B cell (primary cell): Measurements from ENCODE around the gene PNLIPRP2. TPM values are rescaled to one million over a fixed set of nuclear protein-coding genes. Genes with fewer than 3 reads are reported as not detected.

Experiments used
- ATAC-seq: fragments of 200-7000 bp; cut with Tn5 transposase; one replicate; pipeline ENCODE4 v1.10.0; 2021; ENCODE audit warnings: low read depth, mild to moderate bottlenecking, moderate number of reproducible peaks, moderate library complexity
- CTCF ChIA-PET: fragments of 350-600 bp; sonication (Branson Sonifier 250); formaldehyde crosslinking; loops from one replicate; lab custom pipeline; 2021; ENCODE audit warnings: antibody characterized with exemption, inconsistent platforms; lab: Charles Lee
- POLR2A ChIA-PET: fragments of 350-600 bp; sonication (Branson Sonifier 250); formaldehyde crosslinking; loops from one replicate; lab custom pipeline; 2021; ENCODE audit warnings: antibody characterized with exemption; lab: Charles Lee
- DNase-seq: peaks from one replicate; pipeline ENCODE4 v3.0.0; 2013
- H2AFZ ChIP-seq: 2 replicates; pipeline ENCODE4 v1.6.1; 2012; ENCODE audit warnings: mild to moderate bottlenecking, low read depth, low read length; ENCODE audit not compliant: insufficient read depth, poor library complexity, severe bottlenecking
- H3K27ac ChIP-seq, 2 donors: 1 replicate in 1 of 2; 2 replicates in 1 of 2; pipeline ENCODE4 v1.5.1; 2012 to 2013; ENCODE audit warnings: low read length in 2 of 2, mild to moderate bottlenecking in 2 of 2, moderate library complexity in 1 of 2
- H3K27me3 ChIP-seq, 4 experiments: fragments of 200-600 bp in 1 of 4; sonication (generic) in 1 of 4; replicated peaks in 1 of 4; 1 replicate in 2 of 4; 2 replicates in 2 of 4; pipeline versions ENCODE4 v1.6.1 to v1.7.0; 2013 to 2016; ENCODE audit warnings: low read length in 3 of 4, mild to moderate bottlenecking in 2 of 4, mixed read lengths in 1 of 4, moderate library complexity in 1 of 4; ENCODE audit not compliant: insufficient read depth in 4 of 4, control insufficient read depth in 3 of 4; ENCODE audit errors: control extremely low read depth in 1 of 4
- H3K36me3 ChIP-seq, 2 experiments: replicated peaks in 1 of 2; 1 replicate in 1 of 2; 2 replicates in 1 of 2; pipeline versions ENCODE4 v1.6.1 to v1.7.1; 2013; ENCODE audit warnings: low read length in 1 of 2; ENCODE audit not compliant: insufficient read depth in 2 of 2, control insufficient read depth in 1 of 2; ENCODE audit errors: control extremely low read depth in 1 of 2, extremely low read depth in 1 of 2
- H3K4me1 ChIP-seq, 2 donors: fragments of 200-600 bp in 1 of 2; sonication (generic) in 1 of 2; 1 replicate in 1 of 2; 2 replicates in 1 of 2; pipeline versions ENCODE4 v1.5.1 to v1.6.1; 2013 to 2017; ENCODE audit warnings: low read length in 2 of 2; ENCODE audit not compliant: control insufficient read depth in 2 of 2, insufficient read depth in 2 of 2
- H3K4me2 ChIP-seq: replicated peaks from 2 replicates; pipeline ENCODE3; 2012; ENCODE audit warnings: mild to moderate bottlenecking, low read depth, low read length; ENCODE audit not compliant: poor library complexity, severe bottlenecking
- H3K4me3 ChIP-seq, 5 experiments: fragments of 200-600 bp in 1 of 5; sonication (generic) in 1 of 5; 1 replicate in 3 of 5; 2 replicates in 2 of 5; pipeline versions ENCODE4 v1.5.1 to v1.7.0; 2011 to 2016; ENCODE audit warnings: low read length in 4 of 5, mild to moderate bottlenecking in 4 of 5, low read depth in 2 of 5, control low read depth in 1 of 5, moderate library complexity in 1 of 5; ENCODE audit not compliant: insufficient read depth in 1 of 5; ENCODE audit errors: control extremely low read depth in 1 of 5, extremely low read depth in 1 of 5
- H3K79me2 ChIP-seq: fragments of 200-600 bp; sonication (generic); one replicate; pipeline ENCODE4 v1.6.0; 2016; ENCODE audit warnings: low read length; ENCODE audit not compliant: control insufficient read depth, insufficient read depth
- H3K9ac ChIP-seq: fragments of 200-600 bp; sonication (generic); 2 replicates; pipeline ENCODE4 v1.6.1; 2017; ENCODE audit warnings: mild to moderate bottlenecking, low read length, moderate library complexity
- H3K9me3 ChIP-seq, 3 donors: one replicate each; pipeline versions ENCODE4 v1.6.1 to v1.7.1; 2013; ENCODE audit warnings: low read length in 2 of 3; ENCODE audit not compliant: control insufficient read depth in 2 of 3, insufficient read depth in 1 of 3; ENCODE audit errors: control extremely low read depth in 1 of 3
- H4K20me1 ChIP-seq: 2 replicates; pipeline ENCODE4 v1.6.0; 2012; ENCODE audit warnings: mild to moderate bottlenecking, low read length; ENCODE audit not compliant: insufficient read depth, control insufficient read depth, poor library complexity, severe bottlenecking
- H3K27ac Mint-ChIP-seq: one replicate; pipeline ENCODE4 v1.8.0; 2021; ENCODE audit warnings: mixed read lengths
- H3K27me3 Mint-ChIP-seq: one replicate; pipeline ENCODE4 v1.8.0; 2021; ENCODE audit warnings: mixed read lengths
- H3K4me1 Mint-ChIP-seq: one replicate; pipeline ENCODE4 v1.8.0; 2021; ENCODE audit warnings: mixed read lengths
- H3K4me3 Mint-ChIP-seq: one replicate; pipeline ENCODE4 v1.8.0; 2021; ENCODE audit warnings: mixed read lengths
- H3K9me3 Mint-ChIP-seq: one replicate; pipeline ENCODE4 v1.8.0; 2022; ENCODE audit warnings: mixed read lengths; ENCODE audit not compliant: insufficient read depth
- EZH2 ChIP-seq: IDR thresholded peaks from 2 replicates; pipeline ENCODE4 v1.6.1; 2012; ENCODE audit warnings: borderline replicate concordance, low read depth, mild to moderate bottlenecking, moderate library complexity, low read length; ENCODE audit not compliant: insufficient read depth, poor library complexity, severe bottlenecking
- WGBS: methylation state at CpG from one replicate; pipeline ENCODE4 v1.1.5; 2013; ENCODE audit warnings: missing lambda C conversion rate; ENCODE audit not compliant: insufficient coverage; 5-methylcytosine and 5-hydroxymethylcytosine counted together
- intact Hi-C: fragments of 100-400 bp; cut with micrococcal nuclease; formaldehyde crosslinking; loops from one replicate; pipeline ENCODE4 v1.10.0; 2022
- polyA plus RNA-seq: library from polyadenylated mRNA; depleted of rRNA; stranded (reverse); fragments of >200 nt; gene quantifications from 2 replicates; pipeline ENCODE4 v1.2.3, GENCODE V29; 2012
- total RNA-seq, 2 donors: library from RNA; stranded (reverse); fragments of 120-200 nt in 1 of 2; gene quantifications; 1 replicate in 1 of 2; 2 replicates in 1 of 2; pipeline versions ENCODE4 v1.2.3 to v1.2.4, GENCODE V29; 2013 to 2022
- TF ChIP-seq, protein P1 (sequence below): fragments of 200-600 bp; IDR thresholded peaks from one replicate; pipeline ENCODE4 v1.8.0; 2022; ENCODE audit warnings: antibody characterized with exemption, mild to moderate bottlenecking

PNLIPRP2 gene
- total and polyA plus RNA-seq, 2 donors (not counting 1 experiment from before 2014, with no cell fraction given), result not detected

DNA sequence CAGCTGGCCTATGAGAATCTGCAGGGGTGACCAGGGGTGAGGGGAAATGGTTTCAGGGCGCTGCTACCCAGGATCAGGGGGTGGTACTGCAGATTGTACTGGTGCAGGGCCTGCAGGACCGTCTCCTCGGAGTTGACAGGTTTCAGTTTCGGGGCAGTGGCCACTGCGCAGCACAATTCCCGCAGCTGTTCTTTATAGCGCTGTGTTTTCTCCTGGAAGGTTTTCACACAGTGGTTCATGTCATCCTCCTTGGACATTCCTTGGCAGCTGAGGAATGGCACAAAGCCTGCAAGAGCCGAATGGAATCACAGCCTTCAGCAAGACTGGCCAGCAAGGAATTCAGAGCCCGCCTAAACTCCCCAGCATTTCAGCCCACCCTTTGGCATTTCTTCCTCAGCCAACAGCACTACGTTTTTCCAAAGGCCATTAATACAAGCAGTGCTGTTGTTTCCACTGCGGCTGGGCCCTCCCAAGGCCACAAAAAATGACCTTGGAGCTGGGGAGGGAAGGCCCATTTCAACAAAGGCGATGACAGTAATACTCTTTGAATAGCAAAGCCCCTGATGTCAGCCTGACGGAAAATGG lies 44.9 kb downstream of the PNLIPRP2 start:
- H3K9me3 Mint-ChIP-seq, result no peaks in the 10 kb centered on the region
- Histone ChIP-seq H3K4me1 (no peaks in the 10 kb centered on the region), H3K27ac (no peak overlapping the region), H3K9ac (no peak overlapping the region), H2AFZ (no peak overlapping the region), H3K36me3 (no peaks in the 10 kb centered on the region), H4K20me1 (no peaks in the 10 kb centered on the region), H3K79me2 (no peaks in the 10 kb centered on the region), H3K4me3 (no peak overlapping the region), H3K9me3 (peaks cover 0 to 11% (median 0%) of the 10 kb centered on the region in 3 donors), H3K4me2 (no peak overlapping the region), H3K27me3 (peaks cover 0 to 12% (median 0%) of the 10 kb centered on the region in 4 experiments)
- no peak overlapping the region for H3K27ac Mint-ChIP-seq
- DNase-seq (no peak), ATAC-seq (no peak)
- no peak for TF ChIP-seq EZH2
- TF ChIP-seq, protein P1, sequence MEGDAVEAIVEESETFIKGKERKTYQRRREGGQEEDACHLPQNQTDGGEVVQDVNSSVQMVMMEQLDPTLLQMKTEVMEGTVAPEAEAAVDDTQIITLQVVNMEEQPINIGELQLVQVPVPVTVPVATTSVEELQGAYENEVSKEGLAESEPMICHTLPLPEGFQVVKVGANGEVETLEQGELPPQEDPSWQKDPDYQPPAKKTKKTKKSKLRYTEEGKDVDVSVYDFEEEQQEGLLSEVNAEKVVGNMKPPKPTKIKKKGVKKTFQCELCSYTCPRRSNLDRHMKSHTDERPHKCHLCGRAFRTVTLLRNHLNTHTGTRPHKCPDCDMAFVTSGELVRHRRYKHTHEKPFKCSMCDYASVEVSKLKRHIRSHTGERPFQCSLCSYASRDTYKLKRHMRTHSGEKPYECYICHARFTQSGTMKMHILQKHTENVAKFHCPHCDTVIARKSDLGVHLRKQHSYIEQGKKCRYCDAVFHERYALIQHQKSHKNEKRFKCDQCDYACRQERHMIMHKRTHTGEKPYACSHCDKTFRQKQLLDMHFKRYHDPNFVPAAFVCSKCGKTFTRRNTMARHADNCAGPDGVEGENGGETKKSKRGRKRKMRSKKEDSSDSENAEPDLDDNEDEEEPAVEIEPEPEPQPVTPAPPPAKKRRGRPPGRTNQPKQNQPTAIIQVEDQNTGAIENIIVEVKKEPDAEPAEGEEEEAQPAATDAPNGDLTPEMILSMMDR, result no peak
- no peaks in the 10 kb centered on the region for H3K4me1 Mint-ChIP-seq
- WGBS, result 89% methylated on average over 10 of the region's 13 CpGs
- ChIA-PET CTCF (no interaction called here), POLR2A (no interaction called here)
- peaks cover 22% of the 10 kb centered on the region for H3K27me3 Mint-ChIP-seq
- intact Hi-C loops, result no loop called here
- H3K4me3 Mint-ChIP-seq, result no peak overlapping the region

DNA sequence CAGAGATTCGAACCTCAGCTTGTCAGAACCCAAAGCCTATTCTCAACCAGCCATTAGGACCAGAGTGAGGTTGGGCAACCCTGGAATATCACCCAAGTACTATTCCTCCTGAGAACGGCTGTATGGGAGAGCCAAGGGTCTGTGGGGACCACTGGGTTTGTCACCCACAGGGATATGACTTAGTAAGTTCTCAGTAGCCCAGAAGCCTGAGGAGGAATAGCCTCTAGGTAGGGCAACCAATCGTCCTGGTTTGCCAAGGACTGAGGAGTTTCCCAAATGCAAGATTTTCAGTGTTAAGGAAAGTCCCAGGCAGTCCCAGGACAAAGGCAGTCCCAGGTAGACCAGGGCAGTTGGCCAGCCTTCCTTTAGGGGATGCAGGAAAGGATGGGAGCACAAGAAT lies 46.7 kb downstream of the PNLIPRP2 start:
- intact Hi-C loops, result no loop called here
- Histone ChIP-seq H3K4me3 (no peak overlapping the region), H4K20me1 (no peaks in the 10 kb centered on the region), H3K36me3 (no peaks in the 10 kb centered on the region), H3K79me2 (no peaks in the 10 kb centered on the region), H3K27ac (no peak overlapping the region), H3K9ac (no peak overlapping the region), H2AFZ (no peak overlapping the region), H3K9me3 (peaks cover 0 to 11% (median 0%) of the 10 kb centered on the region in 3 donors), H3K4me1 (no peaks in the 10 kb centered on the region), H3K27me3 (peaks cover 0 to 12% (median 0%) of the 10 kb centered on the region in 4 experiments), H3K4me2 (no peak overlapping the region)
- no peaks in the 10 kb centered on the region for H3K9me3 Mint-ChIP-seq
- TF ChIP-seq EZH2, result no peak
- TF ChIP-seq, protein P1, result no peak
- no peak for ATAC-seq
- H3K4me3 Mint-ChIP-seq, result no peak overlapping the region
- ChIA-PET CTCF (no interaction called here), POLR2A (no interaction called here)
- 75% methylated on average over 3 of the region's 3 CpGs for WGBS
- H3K27me3 Mint-ChIP-seq, result peaks cover 22% of the 10 kb centered on the region
- DNase-seq, result no peak
- H3K4me1 Mint-ChIP-seq, result no peaks in the 10 kb centered on the region
- no peak overlapping the region for H3K27ac Mint-ChIP-seq
